SIG-M5 treated with dmso at 0.1 percent for 504 hours (cell line): ENCODE data around the gene EMID1.
A peak's percentile ranks its signal among the peaks of the same experiment; 100 is the strongest.
"Not testable (repeated sequence)": the region's sequence is repeated elsewhere in the genome, so short reads cannot be mapped to it uniquely, and the experiment has no call there.

Source experiments
- DNase-seq: peaks from one replicate; lab custom pipeline; 2025; ENCODE audit not compliant: unreplicated experiment; lab: John Stamatoyannopoulos, UW

The EMID1 gene

GRCh38 chr22:29209624-29209929 is 3.9 kb downstream of the EMID1 start:
- DNase-seq = no peak

DNA sequence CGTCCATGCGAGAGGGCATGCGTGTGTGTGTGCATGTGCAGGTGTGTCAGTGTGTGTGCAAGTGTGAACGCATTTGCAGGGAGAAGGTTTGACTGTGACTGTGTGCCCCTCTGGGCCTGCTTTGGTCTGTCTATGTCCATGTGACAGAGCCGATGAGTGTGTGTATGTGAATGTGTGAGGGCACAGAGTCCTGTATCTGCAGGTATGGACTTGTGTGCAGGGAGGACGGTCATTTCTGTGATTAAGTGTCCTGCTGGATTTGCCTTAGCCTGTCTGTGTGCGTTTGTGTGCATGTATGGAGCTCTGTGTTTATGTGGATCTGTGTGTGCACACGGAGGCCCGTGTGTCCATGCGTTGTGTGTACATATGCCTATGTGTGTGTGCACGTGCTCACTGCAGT is 5.4 kb downstream of the EMID1 start:
- DNase-seq = no peak

DNA sequence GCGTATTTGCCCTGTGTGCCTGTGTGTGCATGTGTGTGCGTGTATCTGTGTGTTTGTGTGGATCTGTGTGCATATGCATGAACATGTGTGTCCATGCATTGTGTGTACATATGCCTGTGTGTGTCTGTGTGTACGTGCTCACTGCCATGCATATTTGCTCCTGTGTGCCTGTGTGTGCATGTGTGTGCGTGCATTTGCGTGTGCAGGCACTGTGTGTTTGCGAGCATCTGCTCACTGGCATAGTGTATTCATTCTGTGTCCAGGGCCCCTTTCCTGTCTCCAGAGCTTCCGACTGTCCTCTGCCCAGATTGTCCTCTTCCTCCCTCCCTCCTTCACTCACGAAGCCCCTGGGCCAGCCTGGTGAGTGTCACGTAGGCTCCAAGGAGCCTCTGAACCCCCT is 5.8 kb downstream of the EMID1 start:
- no peak for DNase-seq

- no peak for DNase-seq
Measured at GRCh38 chr22:29212743-29213142, 7.0 kb downstream of the EMID1 start.

DNA sequence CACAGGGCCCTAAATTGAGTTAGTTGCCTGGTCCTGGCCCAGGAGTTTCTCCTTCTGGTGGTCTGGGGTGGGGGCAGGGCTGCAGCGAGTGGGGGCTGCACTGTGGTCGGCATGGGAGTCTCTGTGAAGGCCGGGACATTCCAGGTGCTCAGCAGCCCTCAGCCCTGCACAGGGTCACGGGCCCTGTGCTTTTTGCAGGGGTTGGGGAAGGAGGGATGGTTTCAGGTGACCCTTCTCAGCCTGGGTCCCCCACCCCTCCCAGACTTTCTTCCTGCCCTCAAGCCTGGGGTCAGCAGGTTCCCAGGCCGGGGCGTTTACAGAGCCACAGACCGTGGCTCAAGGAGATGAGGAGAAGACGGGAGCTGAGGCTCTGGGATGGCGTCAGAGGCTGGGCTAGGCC is 7.8 kb downstream of the EMID1 start:
- DNase-seq = no peak

GRCh38 chr22:29214232-29214631 is 8.5 kb downstream of the EMID1 start:
- no peak for DNase-seq

GRCh38 chr22:29215012-29215860 is 9.5 kb downstream of the EMID1 start:
- DNase-seq = no peak

GRCh38 chr22:29216011-29216872 is 10.5 kb downstream of the EMID1 start:
- no peak for DNase-seq

DNA sequence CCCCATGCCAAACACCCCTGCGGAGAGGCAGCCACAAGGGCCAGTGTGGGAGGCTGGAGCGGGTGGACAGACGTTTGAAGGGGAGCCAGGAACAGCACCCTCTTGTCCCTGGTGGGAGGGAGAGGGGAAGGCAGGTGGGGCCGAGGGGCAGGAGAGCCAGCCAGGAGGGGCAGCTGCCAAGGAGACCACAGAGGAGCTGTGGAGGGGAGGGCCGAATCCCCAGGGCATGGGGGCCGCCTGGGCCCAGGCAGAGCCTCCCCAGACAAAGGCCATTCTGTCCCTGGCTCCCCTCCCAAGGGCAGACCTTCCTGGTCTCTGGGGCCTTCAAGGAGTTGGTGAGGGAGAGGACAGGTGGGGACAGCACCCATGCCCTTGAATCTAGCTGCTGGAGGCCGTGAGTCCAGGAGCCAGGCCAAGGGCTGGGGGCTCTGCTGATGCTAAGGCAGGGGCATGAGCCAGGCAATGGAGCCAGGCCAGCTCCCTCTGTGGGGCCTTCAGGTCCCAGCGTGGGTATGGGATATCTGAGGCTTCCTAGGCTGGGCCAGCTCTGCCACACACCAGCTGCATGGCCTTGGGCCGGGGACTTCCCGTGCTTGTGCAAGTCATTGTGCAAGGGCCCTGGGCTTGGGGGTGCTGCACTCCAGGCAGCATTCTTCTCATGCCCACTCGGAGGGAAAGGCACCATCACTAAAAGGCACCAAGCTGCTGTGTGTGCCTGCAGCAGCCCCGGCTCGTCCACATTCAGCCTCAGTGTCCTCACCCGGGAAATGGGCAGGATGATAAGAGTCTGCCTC is 11.4 kb downstream of the EMID1 start:
- DNase-seq = peak; percentile 59

- no peak for DNase-seq
Measured at GRCh38 chr22:29217827-29218757, 12.4 kb downstream of the EMID1 start.

- no peak for DNase-seq
Measured at GRCh38 chr22:29218758-29219408, 13.2 kb downstream of the EMID1 start.

DNA sequence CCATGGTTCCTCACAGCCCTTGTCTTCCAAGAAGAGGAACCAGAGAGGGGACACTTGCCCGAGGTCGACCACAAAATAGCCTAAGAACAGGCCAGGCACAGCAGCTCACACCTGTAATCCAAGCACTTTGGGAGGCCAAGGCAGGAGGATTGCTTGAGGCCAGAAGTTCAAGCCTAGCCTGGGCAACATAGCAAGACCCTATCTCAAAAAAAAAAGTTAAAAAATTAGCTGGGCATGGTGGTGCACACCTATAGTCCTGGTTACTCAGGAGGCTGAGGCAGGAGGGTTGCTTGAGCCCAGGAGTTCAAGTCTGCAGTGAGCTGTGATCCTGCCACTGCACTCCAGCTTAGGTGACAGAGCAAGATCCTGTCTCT is 13.7 kb downstream of the EMID1 start:
- DNase-seq = not testable (repeated sequence)

- DNase-seq = no peak
Measured at GRCh38 chr22:29219881-29220670, 14.4 kb downstream of the EMID1 start.

GRCh38 chr22:29224121-29224858 is 18.6 kb downstream of the EMID1 start:
- DNase-seq = no peak

DNA sequence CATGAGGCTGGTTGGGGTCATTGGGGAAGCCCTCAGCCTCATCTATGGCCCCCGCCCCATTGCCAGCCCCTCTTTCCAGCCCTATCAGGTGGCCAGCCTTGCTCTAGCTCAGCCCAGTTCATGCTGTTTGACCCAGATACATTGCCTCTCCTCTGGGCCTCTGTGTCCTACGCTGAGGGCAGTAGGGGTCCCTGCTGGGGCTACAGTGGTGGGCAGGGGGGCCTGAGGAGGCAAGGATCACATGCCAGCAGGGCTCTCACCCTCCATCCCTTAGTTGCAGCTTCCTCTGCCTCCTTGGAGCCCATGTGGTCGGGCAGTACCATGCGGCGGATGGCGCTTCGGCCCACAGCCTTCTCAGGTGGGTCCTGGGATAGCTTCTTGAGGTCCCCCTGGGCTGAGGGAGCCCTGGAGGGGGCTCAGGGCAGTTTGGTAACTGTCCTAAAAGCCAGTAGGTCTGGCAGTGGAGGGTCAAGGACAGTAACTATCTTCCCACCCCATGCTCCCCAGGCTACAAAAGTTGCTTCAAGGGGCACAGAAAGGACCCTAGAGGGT is 19.2 kb downstream of the EMID1 start:
- no peak for DNase-seq

DNA sequence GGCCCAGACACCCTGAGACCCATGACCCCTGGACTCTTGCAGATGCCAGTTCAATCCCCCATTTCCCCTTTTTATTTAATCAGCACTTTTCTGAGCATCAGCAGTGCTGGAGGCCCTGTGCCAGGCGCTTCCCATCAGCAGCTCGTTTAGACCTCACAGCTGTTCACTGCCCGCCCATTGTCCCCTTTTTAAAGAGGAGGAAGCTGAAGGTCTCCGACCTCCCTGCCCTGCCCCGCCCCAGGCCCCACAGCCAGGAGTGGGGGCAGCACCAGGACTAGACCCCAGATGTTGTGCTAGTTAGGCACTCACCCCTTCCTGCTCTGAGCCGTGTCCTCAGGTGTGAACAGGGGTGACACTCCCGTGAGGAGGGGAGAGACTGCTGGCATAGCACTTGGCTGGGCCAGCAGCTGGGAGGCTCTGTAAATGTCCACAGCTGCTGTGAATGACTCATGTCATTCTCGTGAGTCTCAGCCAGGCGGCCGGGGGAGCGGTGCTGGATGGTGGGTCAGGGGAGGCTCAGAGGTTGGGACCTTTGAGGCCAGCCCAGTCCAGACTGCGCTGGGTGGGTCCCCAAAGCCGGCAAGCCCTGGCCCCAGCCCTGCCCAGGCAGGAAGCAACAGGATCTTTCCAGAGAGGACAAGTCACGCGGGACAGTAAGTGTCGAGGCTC is 19.9 kb downstream of the EMID1 start:
- DNase-seq = no peak

DNA sequence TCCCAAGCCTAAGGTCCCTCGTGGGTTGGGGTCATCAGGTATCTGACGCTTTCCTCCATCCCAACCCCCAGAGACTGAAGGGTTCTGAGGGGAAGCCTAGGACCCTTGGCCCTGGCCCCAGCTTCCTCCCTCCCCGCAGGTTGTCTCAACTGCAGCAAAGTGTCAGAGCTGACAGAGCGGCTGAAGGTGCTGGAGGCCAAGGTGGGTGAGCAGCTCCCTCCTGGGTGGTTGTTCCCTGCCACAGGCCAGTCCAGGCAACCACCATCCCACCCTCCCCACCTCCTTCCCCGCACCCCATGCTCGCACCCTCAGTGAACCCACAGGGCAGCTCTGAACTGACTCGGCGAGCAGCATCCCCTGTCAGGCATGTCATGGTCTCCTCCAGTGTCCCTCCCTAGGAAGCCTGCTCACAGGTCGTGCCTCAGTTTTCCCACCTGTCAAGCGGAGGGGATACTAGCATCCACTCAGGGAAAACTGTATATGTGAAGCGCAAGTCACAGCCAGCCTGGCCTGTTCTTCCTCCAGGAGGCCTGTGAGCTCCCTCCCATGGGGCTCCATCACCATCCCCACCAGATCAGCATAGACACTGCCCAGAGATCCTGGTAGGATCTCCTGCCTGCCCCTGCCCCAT is 20.8 kb downstream of the EMID1 start:
- DNase-seq = no peak
